Stimulated activated CD8-positive, alpha-beta memory T cell treated with anti-CD3 and anti-CD28 coated beads, Interleukin-4, amount 100 ng/mL, for 4 hours (primary cell): ENCODE measurements around the gene EPAS1.

Experiments used
- DNase-seq, 2 donors: peaks; one replicate each; pipeline ENCODE4 v3.0.0-alpha.2; 2020; ENCODE audit warnings: low read depth in 2 of 2, low spot score in 1 of 2

Gene EPAS1

DNA sequence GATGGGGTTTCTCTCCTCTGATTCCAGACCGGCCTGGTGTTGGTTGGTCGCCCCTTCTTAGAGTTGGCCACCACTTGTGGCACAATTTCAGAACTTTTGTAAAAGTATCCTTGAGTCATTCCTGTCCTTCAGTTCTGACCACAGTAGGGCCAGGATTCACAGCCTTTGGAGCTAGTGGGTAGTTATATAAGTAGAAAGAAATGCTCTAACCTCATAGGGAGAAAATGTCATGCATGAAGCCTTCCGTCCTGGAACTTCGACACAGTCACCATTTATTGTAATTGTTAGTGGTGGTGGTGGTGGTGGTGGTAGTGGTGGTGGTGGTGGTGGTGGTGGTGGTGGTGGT, 65.4 kb downstream of the EPAS1 start:
- no peak for DNase-seq

DNA sequence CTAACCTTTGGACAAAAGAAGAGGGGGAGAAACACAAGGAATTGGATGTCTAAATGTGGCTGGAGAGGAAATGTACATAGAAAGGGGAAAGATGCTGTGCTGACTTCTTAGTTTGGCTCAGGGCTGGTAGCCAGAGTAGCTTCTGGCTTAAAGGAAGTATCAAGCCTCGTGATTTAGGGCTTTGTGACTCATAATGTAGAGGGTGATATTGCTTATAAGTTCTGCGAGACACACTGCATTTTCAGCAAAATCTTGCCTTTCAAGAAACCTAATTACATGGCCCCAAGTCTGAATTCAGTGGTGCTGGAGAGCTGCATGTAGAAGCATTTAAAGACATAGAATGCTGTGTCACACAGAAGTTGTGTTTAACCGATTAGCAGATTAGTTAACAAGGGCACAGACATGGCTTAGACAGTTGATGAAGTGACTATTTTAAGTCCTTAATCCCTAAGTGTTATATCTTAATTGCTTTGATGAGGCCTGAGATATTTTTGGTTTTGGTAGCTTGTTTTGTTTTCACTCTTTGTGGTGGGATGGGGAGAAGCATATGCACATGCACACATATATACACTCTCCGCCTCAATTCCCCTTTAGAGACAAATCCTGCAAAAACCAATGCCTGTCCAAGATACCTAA, 66.4 kb downstream of the EPAS1 start:
- no peak for DNase-seq

GRCh38 chr2:46364797-46365457, 67.7 kb downstream of the EPAS1 start:
- DNase-seq: no peak

DNA sequence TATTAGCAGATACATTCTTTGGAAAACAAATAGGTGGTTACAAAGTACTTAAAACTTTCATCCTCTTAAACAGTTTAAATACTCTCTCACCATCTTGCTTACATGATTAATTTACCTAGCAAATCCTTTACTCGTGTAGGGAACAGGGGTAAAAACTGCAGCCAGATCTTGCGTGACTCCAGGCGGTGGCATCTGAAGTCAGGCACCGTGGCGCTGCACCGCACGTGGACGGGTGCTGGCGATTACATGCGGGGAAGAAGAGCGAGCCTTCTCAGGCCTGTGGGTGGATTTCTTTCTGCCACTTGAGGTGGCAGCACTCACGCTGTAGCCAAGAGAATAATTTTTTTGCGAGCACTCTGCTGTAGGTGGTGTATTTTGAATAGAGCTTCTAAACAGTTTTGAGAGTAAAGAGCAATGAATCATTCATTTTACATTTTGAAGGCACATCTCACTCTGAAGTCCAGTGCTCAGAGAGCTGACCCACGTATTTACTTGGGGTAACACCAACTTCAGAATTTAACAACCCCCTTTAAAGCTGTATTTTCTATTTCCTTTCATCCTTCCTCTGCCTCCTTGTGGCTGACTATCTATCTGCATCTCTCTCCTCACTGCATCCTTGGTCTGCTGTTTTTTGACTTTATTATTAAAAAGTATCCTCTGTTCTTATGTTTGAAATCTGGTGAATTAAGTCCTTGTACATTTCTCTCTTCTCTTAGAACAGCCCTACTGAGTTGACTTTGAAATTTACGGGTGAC, 68.9 kb downstream of the EPAS1 start:
- no peak for DNase-seq

- no peak for DNase-seq
Observed at GRCh38 chr2:46366668-46367052, 69.5 kb downstream of the EPAS1 start.

DNA sequence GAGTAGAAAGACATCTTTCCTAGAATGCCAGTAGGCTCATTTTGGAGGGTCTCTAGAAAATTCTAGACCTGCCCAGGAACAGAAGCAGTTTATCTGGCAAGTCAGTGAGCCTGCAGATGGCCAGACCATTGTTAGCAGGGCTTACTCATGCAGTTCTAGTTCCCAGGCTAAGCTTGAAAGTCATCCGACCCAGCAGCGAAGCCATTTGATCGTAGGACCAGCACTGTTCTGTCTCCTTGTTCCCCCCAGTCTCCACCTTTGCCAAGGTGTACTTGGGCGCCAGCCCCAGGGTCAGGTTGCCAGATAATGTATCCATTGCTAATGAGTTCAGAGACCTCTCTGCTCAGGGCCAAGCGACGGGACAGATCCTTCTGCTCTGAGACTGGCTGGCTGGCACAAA, 70.1 kb downstream of the EPAS1 start:
- DNase-seq: no peak

DNA sequence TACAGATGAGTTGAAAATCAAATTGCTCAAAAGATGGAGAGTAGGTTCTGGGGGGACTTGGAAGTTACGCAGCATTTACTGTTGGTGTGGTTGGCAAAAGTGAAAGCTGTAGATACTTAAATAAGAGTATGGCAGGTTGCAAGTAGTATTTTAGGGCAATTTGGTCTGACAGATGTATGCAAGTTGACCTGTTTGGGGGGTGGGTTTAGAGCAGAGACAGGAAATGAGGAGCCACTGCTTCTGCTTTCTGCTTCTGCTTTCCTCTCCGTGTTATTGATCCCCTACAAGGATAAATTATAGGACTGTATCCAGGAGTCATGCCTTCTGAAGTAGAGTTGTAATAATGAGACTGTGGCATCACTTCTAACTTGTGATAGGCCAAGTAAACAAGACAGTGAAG, 71.2 kb downstream of the EPAS1 start:
- DNase-seq: no peak

- DNase-seq: no peak
Observed at GRCh38 chr2:46369783-46370182, 72.6 kb downstream of the EPAS1 start.

GRCh38 chr2:46371854-46372253, 74.6 kb downstream of the EPAS1 start:
- no peak for DNase-seq

GRCh38 chr2:46372475-46372874, 75.3 kb downstream of the EPAS1 start:
- no peak for DNase-seq

DNA sequence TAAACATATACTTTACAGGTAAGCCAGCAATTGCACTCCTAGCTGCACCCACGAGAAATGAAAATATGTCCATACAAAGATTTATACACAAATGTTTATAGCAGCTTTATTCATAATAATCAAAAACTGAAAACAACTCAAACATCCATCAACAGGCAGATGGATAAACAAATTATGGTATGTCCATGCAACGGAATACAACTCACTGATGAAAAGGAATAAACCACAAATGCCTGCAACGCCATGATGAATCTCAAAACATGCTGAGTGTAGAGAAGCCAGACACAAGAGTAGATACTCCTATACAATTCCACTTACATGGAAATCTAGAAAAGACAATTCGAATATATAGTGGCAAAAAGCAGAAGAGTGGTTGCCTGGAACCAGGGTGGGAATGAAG, 76.0 kb downstream of the EPAS1 start:
- no peak for DNase-seq

DNA sequence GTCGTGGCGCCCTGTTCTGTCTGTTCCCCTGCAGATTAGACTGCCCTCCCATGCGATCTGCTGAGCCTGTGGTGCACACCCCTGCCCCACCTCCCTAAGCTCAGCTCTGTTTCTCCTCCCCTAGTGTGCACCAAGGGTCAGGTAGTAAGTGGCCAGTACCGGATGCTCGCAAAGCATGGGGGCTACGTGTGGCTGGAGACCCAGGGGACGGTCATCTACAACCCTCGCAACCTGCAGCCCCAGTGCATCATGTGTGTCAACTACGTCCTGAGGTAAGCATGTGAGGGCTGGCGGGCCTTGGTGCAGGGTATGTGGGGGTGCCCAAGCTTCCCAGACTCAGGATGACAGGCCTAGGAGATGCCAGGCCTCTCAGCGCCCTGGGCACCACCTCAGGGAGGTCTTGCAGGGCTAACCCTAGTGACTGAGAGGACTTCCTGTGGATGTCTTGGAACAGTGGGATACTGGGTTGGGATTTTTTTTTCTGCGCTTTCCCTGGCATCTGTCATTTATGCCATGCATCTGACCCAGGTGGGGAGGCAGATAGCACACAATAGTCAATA, 78.4 kb downstream of the EPAS1 start:
- DNase-seq: no peak

- DNase-seq: no peak
Observed at GRCh38 chr2:46376586-46376985, 79.4 kb downstream of the EPAS1 start.

DNA sequence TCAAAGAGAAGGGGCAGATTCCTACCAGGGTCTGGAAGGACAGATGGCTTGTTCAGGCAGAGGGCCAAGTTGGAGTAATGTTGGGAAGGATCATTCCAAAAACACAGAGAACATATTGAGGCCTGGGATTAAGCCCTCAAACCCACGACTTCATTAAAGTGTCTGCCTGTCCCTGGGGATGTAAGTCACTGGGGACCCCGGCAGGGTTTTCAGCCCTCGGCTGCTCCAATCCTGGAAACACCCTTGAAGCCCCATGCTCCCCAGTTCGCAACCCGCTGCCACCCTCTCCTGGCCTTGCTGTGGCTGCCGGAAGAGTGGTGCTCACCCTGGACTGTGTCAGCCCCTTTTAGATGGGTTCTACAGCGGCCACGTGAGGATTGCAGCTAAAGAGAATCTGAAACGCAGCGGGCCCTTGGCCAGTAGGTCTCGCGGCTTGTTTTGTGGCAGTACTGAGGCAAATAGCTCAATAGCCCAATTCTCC, 79.9 kb downstream of the EPAS1 start:
- no peak for DNase-seq

- DNase-seq: no peak
Observed at GRCh38 chr2:46377666-46378560, 80.7 kb downstream of the EPAS1 start.

GRCh38 chr2:46378616-46379015, 81.4 kb downstream of the EPAS1 start:
- no peak for DNase-seq

DNA sequence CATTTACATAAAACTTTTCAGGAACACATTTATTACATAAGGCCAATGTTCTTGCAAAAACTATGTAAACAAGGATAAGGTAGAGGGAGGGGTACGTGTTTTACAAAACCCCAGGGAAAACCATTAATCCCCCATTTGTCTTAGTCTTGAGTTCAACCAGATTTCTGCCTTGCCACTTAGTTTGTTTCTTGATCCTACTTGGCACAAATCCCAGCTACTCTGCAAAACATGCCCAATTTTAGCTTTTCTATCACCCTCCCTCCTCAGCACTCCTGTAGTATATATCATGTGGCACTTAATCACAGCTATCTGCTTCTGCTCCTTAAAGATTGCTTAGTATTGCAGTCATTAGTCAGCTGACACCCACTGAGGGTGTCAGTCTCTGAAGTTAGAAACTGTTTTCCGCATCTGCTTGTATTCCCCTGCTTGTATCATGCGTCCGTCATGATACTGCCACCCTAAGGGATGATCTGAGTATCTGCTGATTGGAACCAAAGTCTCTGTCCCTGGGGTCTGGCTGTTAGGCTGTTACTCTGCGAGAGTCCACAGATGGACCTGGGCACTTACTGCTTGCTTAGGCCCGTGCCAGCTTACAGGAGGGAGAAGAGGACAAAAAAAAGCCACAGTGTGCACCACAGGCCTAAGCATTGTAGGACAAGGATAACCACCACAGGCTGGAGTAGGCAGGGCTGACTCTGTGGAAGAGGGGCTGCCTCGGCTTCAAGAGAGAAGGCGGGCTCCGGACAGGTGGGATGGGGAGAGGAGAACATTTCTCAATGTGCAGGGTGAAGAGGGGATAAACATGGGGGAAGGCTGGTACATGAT, 82.2 kb downstream of the EPAS1 start:
- no peak for DNase-seq

GRCh38 chr2:46380038-46380940, 83.1 kb downstream of the EPAS1 start:
- no peak for DNase-seq

DNA sequence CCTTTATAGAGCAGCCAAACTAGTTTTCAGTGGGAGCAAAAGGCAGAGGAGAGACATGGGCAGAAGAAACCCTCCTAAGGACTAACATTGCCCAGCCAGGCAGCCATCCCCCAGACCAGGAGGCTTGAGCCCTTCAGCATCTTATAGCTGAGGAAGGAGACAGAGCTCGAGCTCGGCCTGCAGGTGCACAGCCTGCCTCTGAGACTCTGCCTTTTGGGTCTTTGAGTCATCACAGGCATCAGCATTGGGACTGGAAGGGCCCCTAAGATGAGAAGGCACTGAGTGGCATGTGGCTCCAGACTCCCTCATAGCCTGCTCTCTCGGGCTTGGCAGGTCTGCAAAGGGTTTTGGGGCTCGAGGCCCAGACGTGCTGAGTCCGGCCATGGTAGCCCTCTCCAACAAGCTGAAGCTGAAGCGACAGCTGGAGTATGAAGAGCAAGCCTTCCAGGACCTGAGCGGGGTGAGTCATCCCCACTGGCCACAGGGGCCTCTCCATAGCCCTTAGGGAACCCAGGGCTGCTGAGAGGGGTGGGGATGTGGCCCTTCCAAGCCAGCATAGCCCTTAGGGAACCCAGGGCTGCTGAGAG, 84.1 kb downstream of the EPAS1 start:
- no peak for DNase-seq
